Posterior cingulate gyrus (tissue), 11 donors: ENCODE measurements around the gene DCAF11.

ENCODE experiments used
- DNase-seq, 10 donors: peaks; one replicate each; pipeline versions ENCODE4 v3.0.0 to v3.0.0-alpha.2; 2020 to 2021; ENCODE audit warnings: mixed read lengths in 3 of 10
- intact Hi-C: fragments of 100-400 bp; cut with DNase I; formaldehyde crosslinking; loops from one replicate; pipeline ENCODE4 v1.15.1; 2023

The DCAF11 gene

GRCh38 chr14:24114532-24115421 is at the start of gene DCAF11, which contains the start of gene NRL:
DCAF11 (plus strand) TSS chr14:24114777; CDS start chr14:24115595, 818 bp downstream.
NRL (minus strand) TSS chr14:24114949; CDS start chr14:24082848, 32,101 bp downstream.
- intact Hi-C loops = loop anchor here (1.0 to 2.0 kb wide), 3 partner anchors 26 to 47 kb away; partner anchors contain the start of genes EMC9, IRF9 and RNF31

DNA sequence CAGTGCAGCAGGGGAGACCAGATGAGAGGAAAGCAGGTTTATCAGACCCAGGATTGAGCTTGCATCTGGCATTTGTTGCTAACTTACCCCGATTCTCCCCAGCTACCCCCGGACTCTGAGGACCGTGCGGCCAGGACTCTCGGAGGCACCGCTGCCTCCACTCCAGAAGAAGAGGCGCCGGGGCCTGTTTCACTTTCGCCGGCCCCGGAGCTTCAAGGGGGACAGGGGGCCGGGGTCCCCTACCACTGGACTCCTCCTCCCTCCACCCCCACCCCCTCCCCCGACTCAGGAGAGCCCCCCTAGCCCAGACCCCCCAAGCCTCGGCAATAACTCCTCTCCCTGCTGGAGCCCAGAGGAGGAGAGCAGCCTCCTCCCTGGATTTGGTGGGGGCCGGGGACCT is 49.7 kb upstream of the DCAF11 start:
- intact Hi-C loops = no loop called here

More at GRCh38 chr14:24114532-24115421, at the start of gene DCAF11, which contains the start of gene NRL:
- DNase-seq = peak; percentile 96 to 100 (median 97)

DNA sequence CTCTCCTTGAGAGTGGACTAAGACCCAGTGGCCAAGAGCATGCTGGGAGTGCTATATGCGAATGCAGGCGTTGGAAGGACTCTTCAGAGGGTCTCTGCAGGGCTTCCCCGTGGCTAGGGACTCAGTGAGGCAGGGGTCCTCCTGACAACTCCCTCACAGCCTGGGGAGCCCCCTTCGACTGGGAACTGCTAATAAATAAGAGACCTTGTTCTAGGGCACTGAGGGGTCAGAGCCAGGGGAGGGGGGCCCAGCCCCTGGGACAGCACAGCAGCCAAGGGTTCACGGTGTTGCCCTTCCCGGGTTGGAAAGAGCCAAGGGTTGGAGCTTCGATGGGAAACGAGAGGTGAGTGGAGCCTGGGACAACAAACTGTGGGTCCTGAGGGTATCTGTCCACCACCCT is 49.2 kb upstream of the DCAF11 start:
- DNase-seq = peak in 1 of 10 donors; percentile 33
- intact Hi-C loops = no loop called here

More for the DNA sequence above, 49.7 kb upstream of the DCAF11 start:
- peak in 1 of 10 donors; percentile 75 for DNase-seq

DNA sequence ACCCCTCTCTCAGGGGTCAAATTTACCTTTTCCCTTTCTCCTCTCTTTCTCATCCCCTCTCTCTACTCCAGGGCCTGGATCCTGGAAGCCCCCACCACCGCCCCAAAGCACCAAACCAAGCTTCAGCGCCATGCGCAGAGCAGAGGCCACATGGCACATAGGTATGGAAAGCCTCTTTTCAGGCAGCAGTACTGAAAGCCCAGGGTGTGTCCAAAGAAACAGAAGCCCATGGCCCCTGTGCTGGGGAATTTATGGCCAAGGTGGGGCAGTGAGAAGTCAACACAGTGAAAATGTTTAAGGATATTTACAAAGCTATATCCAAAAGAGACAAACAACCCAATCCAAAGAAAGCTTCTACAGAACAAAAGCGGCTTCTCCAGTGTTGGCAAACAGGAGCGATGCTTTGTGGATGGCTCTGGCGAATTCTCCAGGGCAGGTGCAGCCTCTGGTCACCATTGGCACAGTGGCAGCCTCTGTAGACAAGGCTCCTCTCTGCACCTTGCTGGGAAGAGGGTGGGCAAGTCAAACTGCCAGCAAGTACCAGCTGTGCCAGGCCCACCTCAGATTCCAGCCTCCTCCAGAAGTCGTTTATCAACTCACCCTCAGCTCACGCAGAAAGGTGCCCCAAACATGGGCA is 48.0 kb upstream of the DCAF11 start:
- intact Hi-C loops = no loop called here
- peak in 2 of 10 donors; percentile 4 to 33 for DNase-seq

DNA sequence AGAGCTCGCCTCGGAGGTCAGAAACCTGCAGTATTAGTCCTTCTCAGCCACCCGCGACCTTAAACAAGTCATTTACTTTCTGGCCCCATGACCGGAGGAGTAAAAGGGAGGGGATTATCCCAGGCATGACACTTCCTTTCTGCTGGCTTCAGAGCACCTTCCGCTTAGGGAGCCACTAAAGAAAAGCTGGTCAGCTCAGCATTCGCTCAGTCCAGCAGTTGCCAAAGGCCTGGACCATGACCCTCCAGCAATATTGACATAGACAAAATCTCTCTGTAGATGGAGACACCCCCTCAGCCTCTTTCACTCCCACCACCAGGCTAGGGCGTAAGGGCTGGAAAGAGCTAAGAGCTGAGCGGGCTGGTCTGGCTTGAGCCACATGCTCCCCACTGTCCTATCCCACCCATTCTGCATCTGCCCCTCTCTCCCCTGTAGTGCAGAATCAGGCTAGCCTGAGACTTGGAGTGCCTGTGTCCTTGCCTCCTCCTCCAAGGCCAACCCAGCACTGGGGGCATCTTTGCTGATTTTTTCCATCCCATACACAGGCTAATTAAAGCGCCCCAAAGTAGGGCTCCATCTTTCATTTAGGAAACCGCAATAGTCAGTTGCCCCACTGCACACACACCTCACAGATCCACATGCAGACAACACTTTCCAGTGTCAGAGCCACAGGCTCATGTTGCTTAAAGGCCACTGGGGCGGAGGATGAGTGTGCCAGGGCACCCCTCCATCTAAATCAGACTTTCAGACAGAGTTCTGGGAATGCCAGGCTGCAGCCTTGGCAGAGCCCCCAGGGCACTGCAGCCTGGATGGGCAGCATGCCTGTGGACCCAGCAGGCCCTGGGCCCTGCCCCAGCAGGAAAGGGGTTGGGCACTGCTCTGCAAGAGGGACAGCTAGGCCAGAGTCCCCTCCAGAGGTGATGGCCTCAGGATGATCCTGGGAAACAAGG is 47.2 kb upstream of the DCAF11 start:
- DNase-seq = peak in 3 of 10 donors; percentile 53 to 82 (median 77)

GRCh38 chr14:24068711-24069410 is 45.7 kb upstream of the DCAF11 start:
- peak in 1 of 10 donors; percentile 70 for DNase-seq
- intact Hi-C loops = no loop called here

More for the DNA sequence above, 47.2 kb upstream of the DCAF11 start:
- intact Hi-C loops = no loop called here

DNA sequence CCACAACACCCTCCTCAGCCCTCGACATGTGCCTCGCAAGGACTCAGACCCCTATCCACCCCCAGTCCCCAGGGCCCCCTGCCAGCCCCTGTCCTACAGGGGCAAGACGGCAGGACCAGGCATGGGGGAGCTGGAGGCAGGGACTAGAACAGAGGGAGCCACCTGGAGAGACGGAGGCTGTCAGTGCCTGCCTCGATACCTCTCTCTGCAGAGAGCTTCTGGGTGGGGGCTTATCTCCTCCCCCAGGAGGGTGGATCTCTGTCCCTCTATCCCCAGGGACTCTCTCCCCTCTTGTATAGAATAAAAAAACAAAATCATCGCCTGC is 45.2 kb upstream of the DCAF11 start:
- intact Hi-C loops = no loop called here
- peak in 1 of 10 donors; percentile 66 for DNase-seq

- DNase-seq = peak in 1 of 10 donors; percentile 55
- intact Hi-C loops = no loop called here
Observed at GRCh38 chr14:24070285-24071143, 44.1 kb upstream of the DCAF11 start.

DNA sequence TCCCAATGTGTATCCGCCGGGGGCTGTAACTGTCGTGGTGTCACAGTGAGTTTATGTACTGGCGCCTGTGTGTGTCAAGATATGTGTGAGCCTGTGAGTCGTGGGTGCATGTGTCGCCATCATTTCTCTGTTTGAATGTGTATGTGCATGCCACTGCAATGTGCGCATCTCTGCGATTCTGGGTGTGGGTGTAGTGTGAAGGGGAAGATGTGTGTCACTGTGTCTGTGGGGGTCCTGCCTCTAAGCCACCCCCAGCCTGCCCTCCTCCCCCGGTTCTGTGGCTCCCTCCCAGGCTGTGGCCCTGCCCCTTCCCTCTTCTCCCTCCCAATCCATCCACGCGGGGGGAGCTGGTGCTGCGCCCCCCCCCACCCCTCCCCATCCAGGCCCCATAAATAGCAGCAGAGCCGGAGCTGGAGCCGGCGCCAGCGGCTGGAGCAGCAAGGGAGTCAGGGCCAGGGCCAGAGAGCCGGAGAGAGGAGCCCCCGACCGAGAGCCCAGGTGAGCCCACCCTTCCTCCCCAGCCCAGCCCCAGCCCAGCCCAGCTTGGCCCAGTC is 43.4 kb upstream of the DCAF11 start, which contains the start of gene CPNE6:
TSS of gene CPNE6 (plus strand) at position 419 of the 554 bp plus-strand sequence. CDS start 1,375 bp downstream, outside the sequence.
- intact Hi-C loops = no loop called here
- DNase-seq = peak in 6 of 10 donors; percentile 37 to 90 (median 66)

- peak in 7 of 10 donors; percentile 54 to 91 (median 61) for DNase-seq
- intact Hi-C loops = no loop called here
Observed at GRCh38 chr14:24071836-24072430, 42.6 kb upstream of the DCAF11 start.

GRCh38 chr14:24072436-24072835 is 42.1 kb upstream of the DCAF11 start:
- intact Hi-C loops = no loop called here
- peak in 7 of 10 donors; percentile 43 to 86 (median 64) for DNase-seq

DNA sequence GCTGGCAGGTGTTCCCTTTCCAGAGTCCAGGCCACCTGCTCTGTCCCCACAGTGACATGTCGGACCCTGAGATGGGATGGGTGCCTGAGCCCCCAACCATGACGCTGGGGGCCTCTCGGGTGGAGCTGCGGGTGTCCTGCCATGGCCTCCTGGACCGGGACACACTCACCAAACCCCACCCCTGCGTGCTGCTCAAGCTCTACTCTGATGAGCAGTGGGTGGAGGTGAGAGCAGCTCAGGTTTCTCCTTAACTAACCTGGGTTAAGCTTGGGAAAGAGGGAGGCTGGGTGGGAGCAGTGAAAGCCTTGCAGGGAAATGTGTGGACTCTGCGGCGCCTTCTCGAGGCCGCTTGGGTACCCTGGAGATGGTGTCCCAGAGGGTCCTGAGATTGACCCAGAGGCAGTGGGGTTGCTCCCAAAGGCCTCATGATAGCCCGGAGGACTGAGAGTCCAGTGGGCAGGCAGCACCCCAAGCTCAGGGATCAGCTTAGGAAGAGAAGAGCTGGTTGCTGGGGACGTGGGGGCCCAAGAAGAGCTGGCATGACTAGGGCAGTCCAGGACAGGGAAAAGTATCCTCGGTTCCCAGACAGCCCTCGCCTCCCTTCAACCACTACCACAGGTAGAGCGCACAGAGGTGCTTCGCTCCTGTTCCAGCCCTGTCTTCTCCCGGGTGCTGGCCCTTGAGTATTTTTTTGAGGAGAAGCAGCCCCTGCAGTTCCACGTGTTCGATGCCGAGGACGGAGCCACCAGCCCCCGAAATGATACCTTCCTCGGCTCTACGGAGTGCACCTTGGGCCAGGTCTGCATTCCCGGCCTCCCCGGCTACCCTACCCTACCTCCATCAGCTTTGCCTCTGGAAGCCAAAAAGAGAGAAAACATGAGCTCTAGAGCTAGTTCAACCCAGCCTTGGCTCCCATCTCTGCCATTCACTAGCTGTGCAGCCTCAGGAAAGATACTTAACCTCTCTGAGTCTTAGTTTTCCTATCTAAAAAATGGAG is 41.4 kb upstream of the DCAF11 start:
- DNase-seq = peak in 2 of 10 donors; percentile 59 to 78
- intact Hi-C loops = no loop called here

- peak in 2 of 10 donors; percentile 12 to 17 for DNase-seq
- intact Hi-C loops = no loop called here
Observed at GRCh38 chr14:24074625-24075484, 39.7 kb upstream of the DCAF11 start.

DNA sequence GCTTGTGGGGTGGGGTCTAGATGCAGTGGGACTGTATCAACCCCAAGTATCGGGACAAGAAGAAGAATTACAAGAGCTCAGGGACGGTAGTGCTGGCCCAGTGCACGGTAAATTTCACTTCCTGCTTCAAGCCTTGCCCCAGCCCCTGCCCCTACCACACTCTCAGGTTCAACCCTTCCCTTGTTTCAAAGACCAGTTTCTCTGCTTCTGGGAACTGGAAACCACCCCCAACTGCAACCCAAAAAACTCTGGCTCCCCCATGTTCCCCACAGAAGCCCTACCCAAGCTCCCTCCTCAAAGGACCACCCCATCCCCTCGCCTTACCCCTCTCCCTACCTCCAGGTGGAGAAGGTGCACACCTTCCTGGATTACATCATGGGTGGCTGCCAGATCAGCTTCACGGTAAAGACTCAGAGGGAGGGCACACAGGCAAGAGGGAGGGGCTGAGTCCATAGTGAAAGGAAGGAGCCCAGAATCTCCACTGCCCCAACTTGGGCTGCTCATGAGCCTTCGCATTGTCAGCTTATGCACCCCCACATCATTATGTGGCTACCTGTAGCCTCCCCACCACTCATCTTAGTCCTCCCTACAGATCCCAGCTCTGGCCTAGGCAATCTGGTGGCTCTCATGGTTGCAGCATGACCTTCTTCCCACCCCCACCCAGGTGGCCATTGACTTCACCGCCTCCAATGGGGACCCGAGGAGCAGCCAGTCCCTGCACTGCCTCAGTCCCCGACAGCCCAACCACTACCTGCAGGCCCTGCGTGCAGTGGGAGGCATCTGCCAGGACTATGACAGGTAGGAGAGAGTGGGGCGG is 38.9 kb upstream of the DCAF11 start:
- DNase-seq = peak in 2 of 10 donors; percentile 51
- intact Hi-C loops = no loop called here

DNA sequence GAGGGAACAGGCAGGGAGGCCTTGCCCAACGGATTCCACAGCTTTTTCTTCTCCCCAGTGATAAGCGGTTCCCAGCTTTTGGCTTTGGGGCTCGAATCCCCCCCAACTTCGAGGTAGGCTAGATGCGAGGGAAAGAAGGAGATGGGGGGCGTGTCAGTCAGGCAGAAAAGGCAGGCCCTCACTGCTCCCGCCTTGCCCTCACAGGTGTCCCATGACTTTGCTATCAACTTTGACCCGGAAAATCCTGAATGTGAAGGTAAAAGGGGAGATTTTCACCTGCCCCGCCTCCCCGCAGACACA is 38.3 kb upstream of the DCAF11 start:
- intact Hi-C loops = no loop called here
- DNase-seq = no peak
